Testis (tissue), 3 donors: ENCODE results near the gene PHF19. TPM values are rescaled to one million over a fixed set of nuclear protein-coding genes. Genes with fewer than 3 reads are reported as not detected.

ENCODE experiments used
- DNase-seq: peaks from one replicate; pipeline ENCODE4 v3.0.0-alpha.2; 2019
- H3K27ac ChIP-seq, 2 donors: fragments of 200-600 bp; sonication (generic); one replicate each; pipeline ENCODE4 v1.5.1; 2019
- H3K27me3 ChIP-seq: fragments of 200-600 bp; sonication (generic); one replicate; pipeline ENCODE4 v1.5.1; 2019
- H3K36me3 ChIP-seq: fragments of 200-600 bp; sonication (generic); one replicate; pipeline ENCODE4 v1.5.1; 2017; ENCODE audit warnings: low read depth; ENCODE audit errors: missing control alignments
- H3K4me1 ChIP-seq: fragments of 200-600 bp; sonication (generic); one replicate; pipeline ENCODE4 v1.5.1; 2019
- H3K4me3 ChIP-seq, 2 donors: fragments of 200-600 bp; sonication (generic); one replicate each; pipeline ENCODE4 v1.5.1; 2017 to 2019
- H3K9me3 ChIP-seq: fragments of 200-600 bp; sonication (generic); one replicate; pipeline ENCODE4 v1.5.1; 2017
- CTCF ChIP-seq, 3 experiments: fragments of 450-650 bp in 2 of 3; fragments of 200-600 bp in 1 of 3; sonication (generic) in 1 of 3; IDR thresholded peaks; one replicate each; pipeline ENCODE4 v1.5.1; 2016 to 2019; ENCODE audit warnings: antibody characterized with exemption in 3 of 3, mild to moderate bottlenecking in 2 of 3, moderate library complexity in 1 of 3
- POLR2A ChIP-seq: fragments of 450-650 bp; IDR thresholded peaks from one replicate; pipeline ENCODE4 v1.6.1; 2017; ENCODE audit warnings: antibody characterized with exemption, mild to moderate bottlenecking, moderate library complexity
- WGBS, 2 donors: methylation state at CpG; one replicate each; pipeline ENCODE4 v1.1.5; 2018; 5-methylcytosine and 5-hydroxymethylcytosine counted together
- intact Hi-C: fragments of 100-400 bp; cut with DNase I; formaldehyde crosslinking; loops from one replicate; pipeline ENCODE4 v1.15.1; 2023; ENCODE audit warnings: low total_unique reads
- polyA plus RNA-seq: library from polyadenylated mRNA; stranded (reverse); fragments of 350-450 nt; fragmentation: Illumina TruSeq; extraction: RNeasy Lipid Tissue Mini Kit (QIAGEN cat#74804); gene quantifications from one replicate; pipeline ENCODE4 v1.2.3, GENCODE V29; 2014; ENCODE audit warnings: low read depth, low replicate concordance; ENCODE audit not compliant: insufficient read depth
- total RNA-seq, 2 donors: library from RNA; depleted of rRNA; stranded (reverse); fragments of >200 nt; gene quantifications; one replicate each; pipeline ENCODE4 v1.2.3, GENCODE V29; 2016

Gene PHF19
- total and polyA plus RNA-seq, 3 donors from 2014 or later: 28.5 to 41.7 (median 40.3) TPM

- Histone ChIP-seq H3K9me3 (no peaks in the 10 kb centered on the region), H3K36me3 (no peaks in the 10 kb centered on the region), H3K4me3 (no peak overlapping the region), H3K4me1 (peaks cover 21% of the 10 kb centered on the region), H3K27me3 (no peaks in the 10 kb centered on the region), H3K27ac (no peak overlapping the region)
- 40 to 91% methylated on average over 1 to 3 of the region's 3 CpGs for WGBS, 2 donors
- no peak for DNase-seq
- intact Hi-C loops: no loop called here
- TF ChIP-seq CTCF (IDR thresholded peaks at IDR 0.05) (no peak), POLR2A (no peak)
These were observed 37.4 kb upstream of the PHF19 start for GRCh38 chr9:120914396-120914795.

- Histone ChIP-seq H3K36me3 (no peaks in the 10 kb centered on the region), H3K27me3 (no peaks in the 10 kb centered on the region), H3K9me3 (no peaks in the 10 kb centered on the region), H3K27ac (no peak overlapping the region), H3K4me1 (peaks cover 16% of the 10 kb centered on the region), H3K4me3 (no peak overlapping the region)
- intact Hi-C loops: no loop called here
- no peak for DNase-seq
- whole genome bisulfite sequencing, 2 donors: 64 to 88% methylated on average over 1 to 4 of the region's 4 CpGs
- no peak for TF ChIP-seq POLR2A
- TF ChIP-seq CTCF (IDR thresholded peaks at IDR 0.05): no peak
These were observed 36.8 kb upstream of the PHF19 start for GRCh38 chr9:120913647-120914264.

GRCh38 chr9:120912958-120913646 lies 36.1 kb upstream of the PHF19 start:
- TF ChIP-seq POLR2A (no peak), CTCF (IDR thresholded peaks at IDR 0.05) (no peak)
- H3K36me3 ChIP-seq: no peaks in the 10 kb centered on the region
- H3K4me3 ChIP-seq: no peak overlapping the region
- no peaks in the 10 kb centered on the region for H3K27me3 ChIP-seq
- H3K9me3 ChIP-seq: no peaks in the 10 kb centered on the region
- intact Hi-C loops: no loop called here
- no peak for DNase-seq
- H3K27ac ChIP-seq: no peak overlapping the region
- peaks cover 12% of the 10 kb centered on the region for H3K4me1 ChIP-seq
- 61 to 68% methylated on average over 6 to 13 of the region's 13 CpGs for WGBS, 2 donors

GRCh38 chr9:120911295-120911837 lies 34.4 kb upstream of the PHF19 start:
- H3K36me3 ChIP-seq: no peaks in the 10 kb centered on the region
- no peak overlapping the region for H3K27ac ChIP-seq
- H3K4me1 ChIP-seq: peaks cover 5% of the 10 kb centered on the region
- intact Hi-C loops: no loop called here
- H3K4me3 ChIP-seq: no peak overlapping the region
- TF ChIP-seq POLR2A (no peak), CTCF (IDR thresholded peaks at IDR 0.05) (no peak)
- 85 to 96% methylated on average over 4 to 9 of the region's 9 CpGs for WGBS, 2 donors
- no peaks in the 10 kb centered on the region for H3K9me3 ChIP-seq
- no peak for DNase-seq
- no peaks in the 10 kb centered on the region for H3K27me3 ChIP-seq
